ENCODE results near the gene DCTN4. TPM values are rescaled to one million over a fixed set of nuclear protein-coding genes. Genes with fewer than 3 reads are reported as not detected.
A peak's percentile ranks its signal among the peaks of the same experiment; 100 is the strongest.

DCTN4 gene
- polyA plus RNA-seq, 6 donors from 2014 or later: 4.9 to 17.9 (median 12.0) TPM

- no peak overlapping the region for H3K4me3 Mint-ChIP-seq
- H3K27me3 Mint-ChIP-seq: peaks cover 17 to 43% (median 24%) of the 10 kb centered on the region in 3 donors
- peaks cover 0 to 2% (median 0%) of the 10 kb centered on the region in 7 donors for H3K9me3 Mint-ChIP-seq
- H3K4me1 Mint-ChIP-seq: peaks cover 15 to 32% (median 26%) of the 10 kb centered on the region in 3 donors
- H3K27ac Mint-ChIP-seq: peak overlapping the region in 1 of 6 donors; percentile 54
- peak; percentile 16 to 18 for ATAC-seq (ENCODE audit: low read depth in 2 of 2)
- H3K36me3 Mint-ChIP-seq: peaks cover 0 to 6% of the 10 kb centered on the region in 2 donors
- no peak for DNase-seq
Measured at GRCh38 chr5:150783422-150783928, 24.7 kb upstream of the DCTN4 start.

GRCh38 chr5:150782850-150783249 lies 24.0 kb upstream of the DCTN4 start:
- Mint-ChIP-seq H3K4me3 (no peak overlapping the region), H3K36me3 (peaks cover 0 to 6% of the 10 kb centered on the region in 2 donors), H3K4me1 (peaks cover 17 to 33% (median 31%) of the 10 kb centered on the region in 3 donors), H3K27ac (no peak overlapping the region), H3K27me3 (peaks cover 21 to 43% (median 28%) of the 10 kb centered on the region in 3 donors), H3K9me3 (peaks cover 0 to 2% (median 0%) of the 10 kb centered on the region in 7 donors)
- ATAC-seq (ENCODE audit: low read depth in 2 of 2) (no peak), DNase-seq (no peak)

- H3K27me3 Mint-ChIP-seq: peaks cover 23 to 37% (median 29%) of the 10 kb centered on the region in 3 donors
- H3K4me1 Mint-ChIP-seq: peaks cover 18 to 36% (median 35%) of the 10 kb centered on the region in 3 donors
- no peak overlapping the region for H3K4me3 Mint-ChIP-seq
- H3K36me3 Mint-ChIP-seq: peaks cover 0 to 6% of the 10 kb centered on the region in 2 donors
- H3K9me3 Mint-ChIP-seq: peaks cover 0 to 2% (median 0%) of the 10 kb centered on the region in 7 donors
- ATAC-seq (ENCODE audit: low read depth in 2 of 2) (no peak), DNase-seq (no peak)
- peak overlapping the region in 1 of 6 donors; percentile 22 for H3K27ac Mint-ChIP-seq
Measured at GRCh38 chr5:150781706-150782614, 23.1 kb upstream of the DCTN4 start.

GRCh38 chr5:150780816-150781221 lies 22.0 kb upstream of the DCTN4 start:
- H3K27me3 Mint-ChIP-seq: peaks cover 27 to 35% (median 34%) of the 10 kb centered on the region in 3 donors
- H3K27ac Mint-ChIP-seq: no peak overlapping the region
- no peak for DNase-seq
- peaks cover 0 to under 1% (median 0%) of the 10 kb centered on the region in 7 donors for H3K9me3 Mint-ChIP-seq
- peaks cover 0 to 6% of the 10 kb centered on the region in 2 donors for H3K36me3 Mint-ChIP-seq
- no peak for ATAC-seq (ENCODE audit: low read depth in 2 of 2)
- peaks cover 18 to 36% (median 35%) of the 10 kb centered on the region in 3 donors for H3K4me1 Mint-ChIP-seq
- H3K4me3 Mint-ChIP-seq: peak overlapping the region in 1 of 8 donors; percentile 6

- Mint-ChIP-seq H3K27ac (peak overlapping the region in 4 of 6 donors; percentile 10 to 64 (median 21)), H3K27me3 (peaks cover 31 to 40% (median 38%) of the 10 kb centered on the region in 3 donors), H3K36me3 (peaks cover 0 to 6% of the 10 kb centered on the region in 2 donors), H3K4me3 (peak overlapping the region in 6 of 8 donors; percentile 4 to 89 (median 60)), H3K4me1 (peaks cover 18 to 36% (median 35%) of the 10 kb centered on the region in 3 donors), H3K9me3 (no peaks in the 10 kb centered on the region)
- ATAC-seq (ENCODE audit: low read depth in 2 of 2) (peak; percentile 52 to 60), DNase-seq (peak; percentile 22)
Measured at GRCh38 chr5:150780187-150780692, 21.4 kb upstream of the DCTN4 start.

GRCh38 chr5:150779397-150780186 lies 20.8 kb upstream of the DCTN4 start:
- Mint-ChIP-seq H3K36me3 (peaks cover 0 to 6% of the 10 kb centered on the region in 2 donors), H3K9me3 (no peaks in the 10 kb centered on the region), H3K4me3 (peak overlapping the region; percentile 75 to 90 (median 84)), H3K4me1 (peaks cover 18 to 36% (median 35%) of the 10 kb centered on the region in 3 donors), H3K27me3 (peaks cover 31 to 40% (median 38%) of the 10 kb centered on the region in 3 donors), H3K27ac (peak overlapping the region in 2 of 6 donors; percentile 10 to 53)
- no peak for DNase-seq
- ATAC-seq (ENCODE audit: low read depth in 2 of 2): no peak

GRCh38 chr5:150778517-150779396 lies 19.9 kb upstream of the DCTN4 start, which contains the start of gene SMIM3:
SMIM3 (plus strand) TSS chr5:150778757; CDS start chr5:150795441, 16,684 bp downstream.
- Mint-ChIP-seq H3K27me3 (peaks cover 31 to 40% (median 38%) of the 10 kb centered on the region in 3 donors), H3K36me3 (peaks cover 0 to 6% of the 10 kb centered on the region in 2 donors), H3K4me1 (peaks cover 18 to 35% (median 30%) of the 10 kb centered on the region in 3 donors), H3K27ac (peak within 1 kb of the TSS in 2 of 6 donors; percentile 16 to 53), H3K9me3 (no peaks in the 10 kb centered on the region), H3K4me3 (peak within 1 kb of the TSS; percentile 75 to 90 (median 84))
- peak; percentile 15 for DNase-seq
- ATAC-seq (ENCODE audit: low read depth in 2 of 2): peak; percentile 34 to 48

GRCh38 chr5:150778088-150778516 lies 19.3 kb upstream of the DCTN4 start:
- no peak for DNase-seq
- peaks cover 0 to 6% of the 10 kb centered on the region in 2 donors for H3K36me3 Mint-ChIP-seq
- H3K9me3 Mint-ChIP-seq: no peaks in the 10 kb centered on the region
- no peak overlapping the region for H3K27ac Mint-ChIP-seq
- H3K4me1 Mint-ChIP-seq: peaks cover 18 to 30% (median 26%) of the 10 kb centered on the region in 3 donors
- peak overlapping the region in 7 of 8 donors; percentile 60 to 89 (median 81) for H3K4me3 Mint-ChIP-seq
- peaks cover 31 to 40% (median 38%) of the 10 kb centered on the region in 3 donors for H3K27me3 Mint-ChIP-seq
- no peak for ATAC-seq (ENCODE audit: low read depth in 2 of 2)

- DNase-seq (no peak), ATAC-seq (ENCODE audit: low read depth in 2 of 2) (no peak)
- Mint-ChIP-seq H3K36me3 (peaks cover 0 to 6% of the 10 kb centered on the region in 2 donors), H3K27me3 (peaks cover 27 to 40% (median 38%) of the 10 kb centered on the region in 3 donors), H3K4me3 (peak overlapping the region in 6 of 8 donors; percentile 60 to 89 (median 76)), H3K9me3 (no peaks in the 10 kb centered on the region), H3K27ac (no peak overlapping the region), H3K4me1 (peaks cover 18 to 26% (median 24%) of the 10 kb centered on the region in 3 donors)
Measured at GRCh38 chr5:150777685-150778084, 18.9 kb upstream of the DCTN4 start.

- Mint-ChIP-seq H3K27ac (no peak overlapping the region), H3K36me3 (peaks cover 0 to 4% of the 10 kb centered on the region in 2 donors), H3K4me1 (peaks cover 7 to 10% (median 8%) of the 10 kb centered on the region in 3 donors), H3K27me3 (peaks cover 14 to 30% (median 20%) of the 10 kb centered on the region in 3 donors), H3K4me3 (no peak overlapping the region), H3K9me3 (peaks cover 0 to 9% (median 0%) of the 10 kb centered on the region in 7 donors)
- no peak for ATAC-seq (ENCODE audit: low read depth in 2 of 2)
- DNase-seq: no peak
Measured at GRCh38 chr5:150774145-150774544, 15.3 kb upstream of the DCTN4 start.

- H3K36me3 Mint-ChIP-seq: no peaks in the 10 kb centered on the region
- peaks cover 8 to 9% (median 8%) of the 10 kb centered on the region in 3 donors for H3K27me3 Mint-ChIP-seq
- ATAC-seq (ENCODE audit: low read depth in 2 of 2) (no peak), DNase-seq (no peak)
- H3K4me1 Mint-ChIP-seq: no peaks in the 10 kb centered on the region
- no peak overlapping the region for H3K27ac Mint-ChIP-seq
- H3K9me3 Mint-ChIP-seq: peaks cover 0 to 9% (median 0%) of the 10 kb centered on the region in 7 donors
- no peak overlapping the region for H3K4me3 Mint-ChIP-seq
Measured at GRCh38 chr5:150771034-150771795, 12.4 kb upstream of the DCTN4 start.

Measured in naive B cell (primary cell).